K562 (cell line): ENCODE results near the gene EIF3I. TPM values are rescaled to one million over a fixed set of nuclear protein-coding genes. Genes with fewer than 3 reads are reported as not detected.

ENCODE experiments used
- CHD4 ChIP-seq: fragments of 200-600 bp; sonication (generic); IDR thresholded peaks from 3 replicates; pipeline ENCODE4 v1.6.1; 2012; ENCODE audit warnings: low read depth, mild to moderate bottlenecking, mixed read lengths, low read length, inconsistent platforms; ENCODE audit not compliant: insufficient read depth, insufficient replicate concordance, poor library complexity, severe bottlenecking
- DEAF1 ChIP-seq: fragments of 450-650 bp; formaldehyde crosslinking; IDR thresholded peaks from 2 replicates; pipeline ENCODE4 v1.4.0; 2020; ENCODE audit warnings: mild to moderate bottlenecking, moderate library complexity
- DMBX1 ChIP-seq: fragments of 250-450 bp; sonication (Bioruptor Pico); IDR thresholded peaks from 2 replicates; pipeline ENCODE4 v1.8.0; 2022; ENCODE audit warnings: inconsistent platforms, mild to moderate bottlenecking, moderate library complexity, borderline replicate concordance
- EP300 ChIP-seq: IDR thresholded peaks from 2 replicates; pipeline ENCODE4 v1.6.1; 2012; ENCODE audit warnings: low read length, improper control_type of control experiment
- EP400 ChIP-seq: fragments of 450-650 bp; IDR thresholded peaks from 2 replicates; pipeline ENCODE4 v1.6.1; 2017; ENCODE audit warnings: antibody characterized with exemption, mild to moderate bottlenecking, moderate library complexity
- GTF2F1 ChIP-seq: IDR thresholded peaks from 2 replicates; pipeline ENCODE4 v1.6.1; 2011; ENCODE audit warnings: low read depth, low read length, improper control_type of control experiment
- L3MBTL2 ChIP-seq: fragments of 450-650 bp; IDR thresholded peaks from 2 replicates; pipeline ENCODE4 v1.6.1; 2016; ENCODE audit warnings: mild to moderate bottlenecking, moderate library complexity
- MLX ChIP-seq, 2 experiments: fragments of 450-650 bp in 1 of 2; sonication (generic) in 1 of 2; formaldehyde crosslinking; conservative IDR thresholded peaks; 2 replicates each; pipeline versions ENCODE4 v1.4.0 to v1.8.1; 2020 to 2022; ENCODE audit warnings: mild to moderate bottlenecking in 1 of 2, missing genetic modification reagents in 1 of 2
- MTA2 ChIP-seq: fragments of 450-650 bp; IDR thresholded peaks from 2 replicates; pipeline ENCODE4 v1.6.1; 2016; ENCODE audit warnings: low read depth
- NCOA6 ChIP-seq: fragments of 450-650 bp; IDR thresholded peaks from 2 replicates; pipeline ENCODE4 v1.6.1; 2017; ENCODE audit warnings: mild to moderate bottlenecking
- POLR2AphosphoS5 ChIP-seq: IDR thresholded peaks from 2 replicates; pipeline ENCODE4 v1.6.1; 2011; ENCODE audit warnings: mild to moderate bottlenecking, low read depth, low read length, moderate library complexity; ENCODE audit not compliant: control insufficient read depth, insufficient read depth
- RAD51 ChIP-seq: fragments of 450-650 bp; IDR thresholded peaks from 2 replicates; pipeline ENCODE4 v1.7.1; 2016; ENCODE audit warnings: low read depth, mild to moderate bottlenecking, borderline replicate concordance
- RFX1 ChIP-seq: fragments of 450-650 bp; IDR thresholded peaks from 2 replicates; pipeline ENCODE4 v1.6.1; 2016; ENCODE audit warnings: mild to moderate bottlenecking, moderate library complexity
- TAF7 ChIP-seq: fragments of 450-650 bp; IDR thresholded peaks from 2 replicates; pipeline ENCODE4 v1.6.1; 2016; ENCODE audit warnings: missing genetic modification characterization, missing compliant biosample characterization
- TARDBP ChIP-seq: fragments of 450-650 bp; IDR thresholded peaks from 2 replicates; pipeline ENCODE4 v1.6.1; 2016
- ZBTB17 ChIP-seq: fragments of 450-650 bp; formaldehyde crosslinking; IDR thresholded peaks from 2 replicates; pipeline ENCODE4 v1.4.0; 2020; ENCODE audit warnings: mild to moderate bottlenecking
- ZNF146 ChIP-seq: IDR thresholded peaks from one replicate; pipeline ENCODE4 v1.6.1; 2018; ENCODE audit warnings: missing compliant biosample characterization; ENCODE audit not compliant: unreplicated experiment
- ZNF318 ChIP-seq, 2 experiments: fragments of 450-650 bp; IDR thresholded peaks; 2 replicates each; pipeline ENCODE4 v1.6.1; 2016; ENCODE audit warnings: mild to moderate bottlenecking in 2 of 2, borderline replicate concordance in 1 of 2, low read depth in 1 of 2, moderate library complexity in 1 of 2
- ZNF507 ChIP-seq: conservative IDR thresholded peaks from 2 replicates; pipeline ENCODE4 v1.6.1; 2017; ENCODE audit warnings: missing genetic modification characterization, missing compliant biosample characterization
- ZNF76 ChIP-seq: fragments of 250-450 bp; sonication (Bioruptor Pico); IDR thresholded peaks from 2 replicates; pipeline ENCODE4 v1.4.0; 2020; ENCODE audit warnings: mild to moderate bottlenecking, moderate library complexity, borderline replicate concordance
- polyA plus RNA-seq, 8 experiments: library from polyadenylated mRNA; depleted of rRNA in 4 of 8; stranded (reverse) in 5 of 8; unstranded in 3 of 8; fragments of >200 nt; fragmentation: Nextera tagmentation in 2 of 8; fragmentation: Illumina TruSeq in 1 of 8; extraction: Ambion mirVana in 2 of 8; extraction: Trizol in 1 of 8; gene quantifications; 2 replicates each; pipeline versions ENCODE4 v1.2.1 to v1.2.3, GENCODE V29; 2011 to 2014; ENCODE audit warnings: inconsistent platforms in 1 of 8, missing spikeins in 1 of 8
- total RNA-seq, 7 experiments: library from RNA; depleted of rRNA in 6 of 7; stranded (reverse); fragments of >200 nt in 6 of 7; fragmentation: Illumina TruSeq in 2 of 7; extraction: Trizol in 2 of 7; gene quantifications; 2 replicates each; pipeline versions ENCODE4 v1.2.1 to v1.2.3, GENCODE V29; 2011 to 2021; ENCODE audit warnings: low replicate concordance in 1 of 7

EIF3I gene
- total and polyA plus RNA-seq, 9 of the 15 experiments (the other 6 are each of a cell fraction or from before 2014, with no cell fraction given) = 414 to 1,526 (median 635) TPM

- no peak for TF ChIP-seq ZNF318 (IDR thresholded peaks at IDR 0.05; ENCODE audit: borderline replicate concordance in 1 of 2, low read depth in 1 of 2)
- TF ChIP-seq EP300 = no peak
- TF ChIP-seq DEAF1 = no peak
- no peak for TF ChIP-seq ZNF507
- no peak for TF ChIP-seq ZNF146
- no peak for TF ChIP-seq MTA2
- no peak for TF ChIP-seq ZNF76
- peak; percentile 36; the same call in 1 of the 2 replicates for TF ChIP-seq EP400
- TF ChIP-seq MLX (CRISPR knock-in tag; conservative IDR thresholded peaks at IDR 0.05) = no peak
- no peak for TF ChIP-seq CHD4
- no peak for TF ChIP-seq TARDBP
- TF ChIP-seq L3MBTL2 = 0 out of 2 replicates have a peak, but pooled peaks have one; percentile 28
- TF ChIP-seq DMBX1 (CRISPR knock-in tag) = peak; percentile 63; the same call in 1 of the 2 replicates
- TF ChIP-seq POLR2AphosphoS5 = 0 out of 2 replicates have a peak, but pooled peaks have one; percentile 16
- TF ChIP-seq GTF2F1 = no peak
- no peak for TF ChIP-seq RAD51
- no peak for TF ChIP-seq RFX1
- TF ChIP-seq ZBTB17 (CRISPR knock-in tag) = no peak
- peak; percentile 60; the same call in 1 of the 2 replicates for TF ChIP-seq TAF7 (tag)
- TF ChIP-seq NCOA6 = no peak
Observed at GRCh38 chr1:32186077-32186476, 36.1 kb upstream of the EIF3I start (continued).
